Measurements from ENCODE around the gene CABP7. TPM values are rescaled to one million over a fixed set of nuclear protein-coding genes. Genes with fewer than 3 reads are reported as not detected.
A peak's percentile ranks its signal among the peaks of the same experiment; 100 is the strongest.

The CABP7 gene
- total and polyA plus RNA-seq, 2 of the 8 experiments (the other 6 are each of a cell fraction or from before 2014, with no cell fraction given) = 0.20 to 0.36 TPM

- no peaks in the 10 kb centered on the region for H3K9me3 ChIP-seq (ENCODE audit: insufficient read depth in 2 of 2, low read depth in 1 of 2, low read length in 1 of 2)
- H2BK5ac ChIP-seq (ENCODE audit: low read depth, low read length) = no peak overlapping the region
- peak overlapping the region; percentile 58 to 65 for H3K4me2 ChIP-seq (ENCODE audit: insufficient read depth in 1 of 2, low read depth in 2 of 2, low read length in 2 of 2)
- ChIA-PET CTCF (ENCODE audit: partially characterized antibody) (interaction anchor here (0.6 to 4.8 kb wide), 24 partner anchors 9 to 554 kb away, joined by 3 to 60 read pairs (median 4); no protein-coding TSS in a partner anchor), POLR2A (ENCODE audit: partially characterized antibody) (interaction anchor here (0.8 to 4.3 kb wide), 6 partner anchors 9 to 65 kb away, joined by 3 to 13 read pairs (median 3); no protein-coding TSS in a partner anchor)
- H3K4me1 ChIP-seq (replicated peaks in 1 of 4; ENCODE audit: control insufficient read depth in 3 of 4, insufficient read depth in 4 of 4, low read length in 3 of 4) = peaks cover 9 to 53% (median 45%) of the 10 kb centered on the region in 4 experiments
- H4K91ac ChIP-seq (replicated peaks; ENCODE audit: insufficient read length, low read length) = no peak overlapping the region
- H3K4me3 ChIP-seq (ENCODE audit: extremely low read depth in 1 of 4, insufficient read depth in 2 of 4, low read depth in 3 of 4, low read length in 4 of 4) = no peak overlapping the region
- FAIRE-seq (peak; percentile 79), DNase-seq (ENCODE audit: low read depth in 1 of 2, low spot score in 2 of 2) (no peak)
- H3K27me3 ChIP-seq (replicated peaks in 1 of 4; ENCODE audit: control insufficient read depth in 3 of 4, extremely low read depth in 1 of 4, insufficient read depth in 3 of 4, low read length in 3 of 4) = peaks cover 0 to 30% (median 12%) of the 10 kb centered on the region in 4 experiments; a peak in 3 of 7 replicates
- 48% methylated on average over 14 of the region's 14 CpGs; no CpG with 5 or more reads in 1 of the 2 experiments for WGBS, 2 experiments (ENCODE audit: extremely low coverage in 1 of 2, insufficient coverage in 1 of 2, insufficient read length in 1 of 2, insufficient replicate concordance in 2 of 2, low coverage in 1 of 2, low lambda C conversion rate in 2 of 2, missing lambda C conversion rate in 1 of 2)
- H2BK120ac ChIP-seq (replicated peaks; ENCODE audit: low read depth, low read length) = no peak overlapping the region
- no peaks in the 10 kb centered on the region for H3K36me3 ChIP-seq (ENCODE audit: control insufficient read depth in 2 of 4, insufficient read depth in 4 of 4, low read length in 3 of 4)
- no peaks in the 10 kb centered on the region for H3K79me1 ChIP-seq (ENCODE audit: low read depth, low read length)
- H3K18ac ChIP-seq (ENCODE audit: extremely low read depth, low read length) = peak overlapping the region; percentile 38; the same call in 1 of the 2 replicates
- no peak overlapping the region for H3K4ac ChIP-seq (replicated peaks; ENCODE audit: insufficient read length, low read depth, low read length)
- H2AFZ ChIP-seq (ENCODE audit: low read length) = no peak overlapping the region
- 0 out of 2 replicates have a peak overlapping the region, but pooled peaks have one; percentile 42 for H2BK12ac ChIP-seq (ENCODE audit: low read depth, low read length)
- H2AK5ac ChIP-seq (ENCODE audit: low read depth, low read length) = no peak overlapping the region
- no peak overlapping the region for H3K56ac ChIP-seq (replicated peaks; ENCODE audit: insufficient read length, low read depth, low read length)
- H2BK20ac ChIP-seq (ENCODE audit: low read length) = no peak overlapping the region
- H3K79me2 ChIP-seq (ENCODE audit: control insufficient read depth in 1 of 2, insufficient read depth in 2 of 2, low read length in 2 of 2) = no peaks in the 10 kb centered on the region
- H4K5ac ChIP-seq (ENCODE audit: insufficient read length, low read depth, low read length) = no peak overlapping the region
- peaks cover 9% of the 10 kb centered on the region; the same call in 1 of the 2 replicates for H3K23me2 ChIP-seq (ENCODE audit: low read depth, low read length)
- peaks cover 5% of the 10 kb centered on the region in 2 experiments for H4K20me1 ChIP-seq (replicated peaks in 1 of 2; ENCODE audit: control insufficient read depth in 1 of 2, insufficient read depth in 2 of 2, low read length in 2 of 2)
- no peak overlapping the region; a peak in 1 of 7 replicates for H3K9ac ChIP-seq (replicated peaks in 1 of 4; ENCODE audit: extremely low read depth in 1 of 4, low read depth in 3 of 4, low read length in 3 of 4)
- no peak overlapping the region for H3K14ac ChIP-seq (ENCODE audit: insufficient read length)
- H4K8ac ChIP-seq (ENCODE audit: extremely low read depth, insufficient read depth, low read length) = no peak overlapping the region
- no peak overlapping the region for H2BK15ac ChIP-seq (ENCODE audit: low read length)
- H3K23ac ChIP-seq (ENCODE audit: insufficient read length) = no peak overlapping the region
- H3K27ac ChIP-seq (ENCODE audit: low read depth, low read length) = no peak overlapping the region
- TF ChIP-seq TEAD4 (IDR thresholded peaks at IDR 0.05; ENCODE audit: low read depth, low read length) (no peak), RAD21 (IDR thresholded peaks at IDR 0.05 in 1 of 2, conservative IDR thresholded peaks at IDR 0.05 in 1 of 2; ENCODE audit: low read depth in 2 of 2, low read length in 2 of 2) (peak; percentile 59 to 68), SP4 (IDR thresholded peaks at IDR 0.05; ENCODE audit: low read length) (no peak), CBX8 (IDR thresholded peaks at IDR 0.05; ENCODE audit: borderline replicate concordance, low read depth, low read length) (no peak), USF2 (IDR thresholded peaks at IDR 0.05; ENCODE audit: low read length) (no peak), GTF2F1 (IDR thresholded peaks at IDR 0.05; ENCODE audit: borderline replicate concordance, low read depth, low read length) (no peak), CTCF (IDR thresholded peaks at IDR 0.05; ENCODE audit: control extremely low read depth in 1 of 3, insufficient read depth in 1 of 3, low read depth in 1 of 3, low read length in 3 of 3) (peak; percentile 43 to 68 (median 54))
Observed at GRCh38 chr22:29701155-29701999, 18.4 kb upstream of the CABP7 start.

All from H1 (cell line).